ENCODE measurements around the gene MBP.

MBP gene

DNA sequence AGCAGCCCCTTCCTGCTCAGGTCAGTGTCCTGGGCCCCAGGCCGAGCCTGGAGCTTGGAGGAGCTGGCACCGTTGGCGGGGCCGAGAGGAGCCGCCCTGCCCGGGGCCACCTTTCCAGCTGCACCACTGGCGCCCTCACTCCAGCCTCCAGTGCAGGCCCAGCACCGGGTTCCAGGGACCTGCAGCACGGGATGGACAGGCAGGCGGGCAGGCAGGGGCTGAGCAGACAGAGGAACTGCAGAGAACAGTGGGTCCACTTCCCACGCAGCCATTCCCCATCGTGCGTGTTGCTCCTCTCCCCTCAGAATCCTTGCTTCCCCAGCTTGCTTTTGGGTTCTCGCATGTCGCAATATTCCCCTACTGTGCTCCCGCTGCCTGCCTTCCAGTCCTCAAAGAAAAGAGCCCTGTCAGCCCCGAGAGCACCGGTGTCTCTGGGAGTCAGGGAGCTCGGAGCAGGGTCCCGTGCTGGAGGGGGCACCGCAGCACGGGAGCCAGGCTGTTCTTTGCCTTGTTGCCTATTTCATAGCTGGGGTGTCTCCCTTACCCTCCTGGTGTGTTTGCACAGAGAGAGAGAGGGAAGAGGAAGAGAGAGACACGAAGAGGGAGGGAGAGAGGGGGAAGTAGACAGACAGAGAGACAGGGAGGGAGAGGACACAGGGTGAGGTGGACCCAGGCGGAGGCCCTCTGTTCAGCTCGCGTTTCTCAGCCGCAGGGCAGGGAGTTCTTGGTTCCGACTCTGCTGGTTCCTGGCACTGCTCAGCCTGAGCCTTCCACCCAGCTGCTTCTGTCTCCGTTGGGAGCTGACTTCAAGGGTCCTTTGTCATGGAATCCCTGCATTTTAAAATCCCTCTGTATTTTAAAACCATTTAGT lies 126.0 kb downstream of the MBP start:
- H3K27ac Mint-ChIP-seq = no peak overlapping the region
- TF ChIP-seq, protein P1, sequence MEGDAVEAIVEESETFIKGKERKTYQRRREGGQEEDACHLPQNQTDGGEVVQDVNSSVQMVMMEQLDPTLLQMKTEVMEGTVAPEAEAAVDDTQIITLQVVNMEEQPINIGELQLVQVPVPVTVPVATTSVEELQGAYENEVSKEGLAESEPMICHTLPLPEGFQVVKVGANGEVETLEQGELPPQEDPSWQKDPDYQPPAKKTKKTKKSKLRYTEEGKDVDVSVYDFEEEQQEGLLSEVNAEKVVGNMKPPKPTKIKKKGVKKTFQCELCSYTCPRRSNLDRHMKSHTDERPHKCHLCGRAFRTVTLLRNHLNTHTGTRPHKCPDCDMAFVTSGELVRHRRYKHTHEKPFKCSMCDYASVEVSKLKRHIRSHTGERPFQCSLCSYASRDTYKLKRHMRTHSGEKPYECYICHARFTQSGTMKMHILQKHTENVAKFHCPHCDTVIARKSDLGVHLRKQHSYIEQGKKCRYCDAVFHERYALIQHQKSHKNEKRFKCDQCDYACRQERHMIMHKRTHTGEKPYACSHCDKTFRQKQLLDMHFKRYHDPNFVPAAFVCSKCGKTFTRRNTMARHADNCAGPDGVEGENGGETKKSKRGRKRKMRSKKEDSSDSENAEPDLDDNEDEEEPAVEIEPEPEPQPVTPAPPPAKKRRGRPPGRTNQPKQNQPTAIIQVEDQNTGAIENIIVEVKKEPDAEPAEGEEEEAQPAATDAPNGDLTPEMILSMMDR (IDR thresholded peaks at IDR 0.05) = no peak
- DNase-seq = no peak
- no peaks in the 10 kb centered on the region for H3K9me3 Mint-ChIP-seq
- peaks cover 36% of the 10 kb centered on the region for H3K4me1 Mint-ChIP-seq
- peaks cover 23% of the 10 kb centered on the region for H3K27me3 Mint-ChIP-seq (ENCODE audit: low read depth, poor library complexity)
- no peaks in the 10 kb centered on the region for H3K36me3 Mint-ChIP-seq (ENCODE audit: low read depth)
- H3K4me3 Mint-ChIP-seq = no peak overlapping the region

DNA sequence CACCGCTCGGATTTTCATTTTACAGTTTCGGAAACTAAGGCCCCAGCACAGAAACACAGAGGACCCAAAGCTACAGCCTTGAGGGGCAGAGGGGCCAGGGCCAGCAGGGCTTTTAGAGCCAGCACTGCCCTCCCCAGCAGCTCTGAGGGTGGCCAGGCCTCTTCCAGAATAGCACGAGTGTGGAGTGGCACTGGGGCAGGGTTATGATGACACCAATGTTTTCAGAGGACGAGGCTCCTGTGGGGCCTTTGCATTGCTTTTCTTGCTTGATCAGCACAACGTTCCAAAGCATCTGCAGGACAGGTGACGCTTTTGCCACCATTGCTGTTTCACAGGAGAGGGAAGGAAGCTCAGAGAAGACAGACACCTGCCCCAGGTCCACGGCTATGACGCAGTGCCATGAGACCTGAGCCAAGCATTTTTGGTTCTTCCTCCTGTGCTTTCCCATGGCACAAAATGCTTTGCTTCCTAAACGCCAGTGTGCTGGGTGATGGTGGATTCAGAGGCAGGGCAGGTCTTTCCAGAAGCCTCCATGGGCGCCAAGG lies 126.9 kb downstream of the MBP start:
- H3K36me3 Mint-ChIP-seq (ENCODE audit: low read depth) = no peaks in the 10 kb centered on the region
- H3K27me3 Mint-ChIP-seq (ENCODE audit: low read depth, poor library complexity) = peaks cover 23% of the 10 kb centered on the region
- H3K4me1 Mint-ChIP-seq = peaks cover 33% of the 10 kb centered on the region
- H3K4me3 Mint-ChIP-seq = no peak overlapping the region
- TF ChIP-seq, protein P1 (IDR thresholded peaks at IDR 0.05) = no peak
- DNase-seq = no peak
- H3K27ac Mint-ChIP-seq = no peak overlapping the region
- H3K9me3 Mint-ChIP-seq = no peaks in the 10 kb centered on the region

DNA sequence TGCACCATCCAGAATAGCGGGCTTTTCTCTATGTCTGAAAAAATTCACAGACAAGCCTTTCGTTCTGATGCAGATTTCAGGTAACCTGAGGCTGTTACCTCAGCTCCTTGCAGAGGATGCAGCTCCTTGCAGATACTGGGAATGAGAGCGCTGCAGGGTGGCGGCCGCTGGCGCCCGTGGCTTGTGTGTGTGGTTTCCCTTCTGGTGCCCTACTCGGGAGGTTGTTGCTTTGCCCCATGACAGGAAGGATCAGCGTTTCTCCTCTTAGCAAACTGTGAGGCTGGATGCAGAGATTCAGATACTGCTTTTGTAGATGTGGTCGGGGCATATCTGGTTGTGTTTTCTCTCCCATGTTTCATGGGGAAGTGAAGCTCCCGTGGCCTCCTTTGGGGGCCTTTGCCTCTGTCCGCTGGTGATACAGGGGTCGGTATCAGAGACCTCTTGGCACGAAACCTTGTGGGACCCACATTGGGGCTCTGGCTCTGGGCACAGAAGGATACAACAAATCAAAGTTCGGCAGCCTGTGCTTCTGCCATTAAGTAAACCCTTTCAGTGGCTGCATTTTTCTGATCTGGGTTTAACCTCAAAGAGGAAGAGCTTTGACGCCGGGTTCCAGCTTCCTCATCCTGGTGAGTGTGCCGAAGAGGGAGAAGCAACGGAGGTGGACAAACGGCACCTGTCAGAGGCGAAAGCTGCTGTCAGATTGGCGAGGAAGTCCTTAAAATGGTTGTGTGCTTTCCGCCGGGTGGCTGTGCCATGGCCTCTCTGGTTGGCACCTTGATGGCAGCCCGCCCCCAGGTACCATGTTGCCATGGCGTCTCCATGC lies 127.8 kb downstream of the MBP start:
- no peak overlapping the region for H3K4me3 Mint-ChIP-seq
- no peak overlapping the region for H3K27ac Mint-ChIP-seq
- H3K27me3 Mint-ChIP-seq (ENCODE audit: low read depth, poor library complexity) = peaks cover 26% of the 10 kb centered on the region
- peaks cover 29% of the 10 kb centered on the region for H3K4me1 Mint-ChIP-seq
- no peak for DNase-seq
- TF ChIP-seq, protein P1 (IDR thresholded peaks at IDR 0.05) = no peak
- H3K36me3 Mint-ChIP-seq (ENCODE audit: low read depth) = no peaks in the 10 kb centered on the region
- H3K9me3 Mint-ChIP-seq = no peaks in the 10 kb centered on the region

DNA sequence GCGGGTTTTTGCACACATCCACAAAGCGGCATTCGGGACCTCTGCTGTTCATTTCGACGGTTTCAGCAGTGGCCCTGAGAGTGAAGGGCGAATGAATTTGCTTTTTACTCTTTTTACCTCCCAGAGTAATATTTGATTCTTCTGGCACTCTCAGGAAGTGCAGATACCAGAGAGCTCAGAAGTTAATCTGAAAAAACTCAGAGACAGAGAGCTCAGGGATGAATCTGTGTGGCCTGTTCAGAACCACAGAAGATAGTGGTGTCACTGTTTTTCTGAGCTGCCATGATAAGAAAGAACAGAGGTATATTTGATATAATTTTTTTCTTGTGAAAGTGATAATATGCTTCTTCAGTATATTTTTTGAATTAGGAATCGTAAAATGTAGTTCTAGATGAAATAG lies 129.3 kb downstream of the MBP start:
- Mint-ChIP-seq H3K4me1 (peaks cover 34% of the 10 kb centered on the region), H3K4me3 (no peak overlapping the region), H3K9me3 (peaks cover under 1% of the 10 kb centered on the region), H3K27ac (no peak overlapping the region), H3K27me3 (ENCODE audit: low read depth, poor library complexity) (peaks cover 22% of the 10 kb centered on the region), H3K36me3 (ENCODE audit: low read depth) (no peaks in the 10 kb centered on the region)
- TF ChIP-seq, protein P1 (IDR thresholded peaks at IDR 0.05) = no peak
- no peak for DNase-seq

DNA sequence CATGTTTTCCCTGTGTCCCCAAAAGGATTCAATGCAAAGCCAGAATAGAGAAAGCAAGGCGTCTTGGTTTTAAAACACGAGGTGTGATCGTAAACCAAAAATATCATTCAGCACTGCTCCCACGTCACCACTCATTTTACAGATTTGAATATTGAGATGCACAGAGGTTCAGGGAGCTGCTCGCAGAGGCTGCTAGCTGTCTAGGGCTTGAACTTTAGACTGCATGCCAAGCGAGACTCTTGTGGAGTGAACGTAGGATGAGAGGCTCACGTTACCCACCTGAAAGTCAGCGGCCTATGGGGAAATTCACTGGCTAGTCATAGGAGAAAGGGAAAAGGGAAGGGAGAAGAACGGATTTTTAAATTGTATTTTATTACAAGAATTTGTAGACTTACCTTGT lies 130.1 kb downstream of the MBP start:
- Mint-ChIP-seq H3K4me1 (peaks cover 38% of the 10 kb centered on the region), H3K9me3 (peaks cover 5% of the 10 kb centered on the region), H3K4me3 (no peak overlapping the region), H3K36me3 (ENCODE audit: low read depth) (no peaks in the 10 kb centered on the region), H3K27me3 (ENCODE audit: low read depth, poor library complexity) (peaks cover 21% of the 10 kb centered on the region), H3K27ac (peak overlapping the region; percentile 19)
- TF ChIP-seq, protein P1 (IDR thresholded peaks at IDR 0.05) = no peak
- DNase-seq = no peak
